PC-3 (cell line): ENCODE data around the gene PRM1.

Experiments
- CTCF ChIP-seq: fragments of 300-600 bp; sonication (generic); conservative IDR thresholded peaks from 2 replicates; pipeline ENCODE4 v1.5.1; 2017; ENCODE audit warnings: antibody characterized with exemption, low read depth, mild to moderate bottlenecking, low read length
- EZH2 ChIP-seq: fragments of 300-600 bp; sonication (generic); IDR thresholded peaks from one replicate; pipeline ENCODE4 v1.6.1; 2017; ENCODE audit warnings: antibody characterized with exemption, mild to moderate bottlenecking, low read length; ENCODE audit not compliant: unreplicated experiment
- EZH2phosphoT487 ChIP-seq: fragments of 300-600 bp; sonication (generic); IDR thresholded peaks from 2 replicates; pipeline ENCODE4 v1.6.1; 2018; ENCODE audit warnings: mild to moderate bottlenecking, antibody characterized with exemption, low read length, borderline replicate concordance

DNA sequence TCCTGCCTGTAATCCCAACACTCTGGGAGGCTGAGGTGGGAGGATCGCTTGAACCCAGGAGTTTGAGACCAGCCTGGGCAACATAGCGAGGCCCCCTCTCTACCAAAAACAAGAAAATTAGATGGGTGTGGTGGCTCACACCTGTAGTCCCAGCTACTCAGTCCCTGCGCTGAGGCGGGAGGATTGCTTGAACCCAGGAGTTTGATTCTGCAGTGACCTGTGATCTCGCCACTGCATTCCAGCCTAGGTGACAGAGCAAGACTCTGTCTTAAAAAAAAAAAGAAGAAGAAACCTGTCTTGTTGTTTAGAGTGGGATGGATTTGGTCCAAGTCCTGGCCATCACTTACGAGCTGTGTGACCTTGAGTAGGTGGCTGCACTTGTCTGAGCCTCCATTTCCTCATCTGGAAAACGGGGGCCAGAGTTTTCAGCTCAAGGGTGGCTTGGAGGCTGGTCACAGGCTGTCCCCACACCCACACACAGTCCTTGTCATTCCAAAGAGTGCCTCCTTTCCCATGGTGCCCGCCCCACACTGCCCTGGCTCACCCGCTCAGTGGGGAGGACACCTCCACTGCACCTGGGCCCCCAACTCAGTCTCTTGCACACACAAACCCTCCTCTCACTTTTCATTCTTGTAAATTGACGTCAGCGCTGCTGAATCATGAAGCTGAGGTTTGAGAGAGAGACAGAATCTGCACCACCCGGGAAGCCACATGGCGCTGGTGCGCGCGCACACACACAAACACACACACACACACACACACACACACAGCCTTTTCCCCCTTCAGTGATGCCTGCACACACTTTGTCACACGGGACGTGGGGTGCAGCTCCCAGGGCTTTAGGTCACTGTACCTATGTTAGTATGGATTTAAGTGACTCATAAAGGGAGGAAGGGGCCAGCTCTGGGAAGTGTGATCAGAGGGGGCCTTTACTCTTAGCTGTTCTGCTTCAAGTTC, 29.3 kb downstream of the PRM1 start:
- TF ChIP-seq CTCF: no peak
- TF ChIP-seq EZH2phosphoT487: no peak
- no peak for TF ChIP-seq EZH2
